Suprapubic skin (tissue), 3 donors: ENCODE measurements around the gene IQCM.

ENCODE experiments used
- CTCF ChIP-seq, 2 donors: fragments of 200-600 bp in 1 of 2; fragments of 450-650 bp in 1 of 2; sonication (generic) in 1 of 2; IDR thresholded peaks; one replicate each; pipeline ENCODE4 v1.5.1; 2016 to 2019; ENCODE audit warnings: antibody characterized with exemption in 2 of 2, mild to moderate bottlenecking in 1 of 2, moderate library complexity in 1 of 2
- POLR2AphosphoS5 ChIP-seq, 3 donors: sonication (generic); formaldehyde crosslinking; IDR thresholded peaks; one replicate each; pipeline ENCODE4 v1.6.1; 2017; ENCODE audit warnings: antibody characterized with exemption in 3 of 3

GRCh38 chr4:149784018-149784417 is 31.6 kb downstream of the IQCM start:
- TF ChIP-seq CTCF (IDR thresholded peaks at IDR 0.05) (no peak), POLR2AphosphoS5 (IDR thresholded peaks at IDR 0.05) (no peak)
